GM23248 (cell line): ENCODE data around the gene SKAP2.

ENCODE experiments used
- EZH2 ChIP-seq: fragments of 200-600 bp; sonication (generic); IDR thresholded peaks from 2 replicates; pipeline ENCODE4 v1.6.1; 2018; ENCODE audit warnings: antibody characterized with exemption, mild to moderate bottlenecking; ENCODE audit not compliant: insufficient read depth, poor library complexity, severe bottlenecking
- EZH2phosphoT487 ChIP-seq: fragments of 200-600 bp; sonication (generic); IDR thresholded peaks from 2 replicates; pipeline ENCODE4 v1.6.1; 2018; ENCODE audit warnings: antibody characterized with exemption, moderate library complexity, mild to moderate bottlenecking, low read depth; ENCODE audit not compliant: insufficient read depth

DNA sequence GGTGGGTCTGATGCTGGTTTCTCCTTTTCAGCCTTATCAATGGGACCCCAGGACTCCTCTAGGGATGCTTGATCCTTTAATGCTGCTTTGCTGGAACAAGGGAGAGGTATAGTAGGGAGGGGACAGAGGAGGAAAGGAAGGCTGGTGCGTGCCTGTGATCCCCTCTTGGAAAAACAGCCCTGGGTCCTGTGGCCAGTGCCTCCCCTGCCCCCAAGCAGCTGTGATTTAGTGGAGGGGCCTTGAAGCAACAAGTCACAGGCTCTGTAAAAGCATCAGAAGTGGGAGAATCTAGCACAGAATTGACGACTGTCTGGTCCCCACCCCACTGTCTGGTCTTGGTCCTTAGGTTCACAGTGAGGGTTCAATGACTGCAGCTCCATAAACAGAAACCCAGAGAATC, 237.7 kb downstream of the SKAP2 start:
- TF ChIP-seq EZH2 (no peak), EZH2phosphoT487 (no peak)
